Measurements from ENCODE around the gene BANK1.

Gene BANK1

GRCh38 chr4:102027961-102028360 is 237.4 kb downstream of the BANK1 start (continued):
- TF ChIP-seq TSHZ1 (tag by site-specific recombination; IDR thresholded peaks at IDR 0.05; ENCODE audit: borderline replicate concordance) (no peak), FEZF1 (tag by site-specific recombination; IDR thresholded peaks at IDR 0.05) (no peak), YY2 (tag by site-specific recombination; IDR thresholded peaks at IDR 0.05) (no peak), ZSCAN5A (tag by site-specific recombination; IDR thresholded peaks at IDR 0.05) (no peak), ZNF529 (tag by site-specific recombination; IDR thresholded peaks at IDR 0.05; ENCODE audit: insufficient replicate concordance) (no peak)

- H3K4me1 ChIP-seq (ENCODE audit: control insufficient read depth, insufficient read depth, low read length), result no peaks in the 10 kb centered on the region
- H3K36me3 ChIP-seq (ENCODE audit: control insufficient read depth in 2 of 2, insufficient read depth in 1 of 2, low read length in 2 of 2), result no peaks in the 10 kb centered on the region
- POLR2A ChIA-PET, result no interaction called here
- H3K9me3 ChIP-seq (ENCODE audit: control insufficient read depth, insufficient read depth, low read depth, low read length), result no peaks in the 10 kb centered on the region
- no peak overlapping the region for H3K4me3 ChIP-seq (ENCODE audit: low read depth, low read length)
- no peak for TF ChIP-seq TRIM28 (IDR thresholded peaks at IDR 0.05; ENCODE audit: borderline replicate concordance, low read length)
- no peak for TF ChIP-seq YY1 (tag by site-specific recombination; IDR thresholded peaks at IDR 0.05)
- TF ChIP-seq HOXA7 (CRISPR knock-in tag; IDR thresholded peaks at IDR 0.05; ENCODE audit: borderline replicate concordance), result no peak
- no peak for TF ChIP-seq YY2 (tag by site-specific recombination; IDR thresholded peaks at IDR 0.05)
- no peak for TF ChIP-seq ZNF530 (tag by site-specific recombination; IDR thresholded peaks at IDR 0.05; ENCODE audit: low read depth)
- no peak for TF ChIP-seq AEBP2 (tag by site-specific recombination; IDR thresholded peaks at IDR 0.05; ENCODE audit: borderline replicate concordance)
- CTCF ChIA-PET, result no interaction called here
- no peak overlapping the region for H3K27ac ChIP-seq (ENCODE audit: extremely low read depth, low read depth, low read length)
Measured at GRCh38 chr4:102031406-102031805, 240.9 kb downstream of the BANK1 start.

- Histone ChIP-seq H3K4me3 (ENCODE audit: low read depth, low read length) (no peak overlapping the region), H3K27ac (ENCODE audit: extremely low read depth, low read depth, low read length) (no peak overlapping the region), H3K9me3 (ENCODE audit: control insufficient read depth, insufficient read depth, low read depth, low read length) (no peaks in the 10 kb centered on the region), H3K36me3 (ENCODE audit: control insufficient read depth in 2 of 2, insufficient read depth in 1 of 2, low read length in 2 of 2) (no peaks in the 10 kb centered on the region), H3K4me1 (ENCODE audit: control insufficient read depth, insufficient read depth, low read length) (no peaks in the 10 kb centered on the region)
- POLR2A ChIA-PET, result no interaction called here
- CTCF ChIA-PET, result no interaction called here
- TF ChIP-seq ZNF830 (tag by site-specific recombination; IDR thresholded peaks at IDR 0.05; ENCODE audit: low read depth), result no peak
- no peak for TF ChIP-seq BCL11A (tag by site-specific recombination; IDR thresholded peaks at IDR 0.05; ENCODE audit: low read depth)
- no peak for TF ChIP-seq ZNF391 (tag by site-specific recombination; IDR thresholded peaks at IDR 0.05; ENCODE audit: borderline replicate concordance, low read depth)
- no peak for TF ChIP-seq ZNF214 (tag by site-specific recombination; IDR thresholded peaks at IDR 0.05; ENCODE audit: borderline replicate concordance)
- TF ChIP-seq ZNF701 (tag by site-specific recombination; IDR thresholded peaks at IDR 0.05), result no peak
- TF ChIP-seq ZNF155 (tag by site-specific recombination; IDR thresholded peaks at IDR 0.05), result no peak
- no peak for TF ChIP-seq ZNF157 (tag by site-specific recombination; IDR thresholded peaks at IDR 0.05)
- no peak for TF ChIP-seq GLI2 (tag by site-specific recombination; IDR thresholded peaks at IDR 0.05; ENCODE audit: borderline replicate concordance, low read depth)
- no peak for TF ChIP-seq ZSCAN16 (tag by site-specific recombination; IDR thresholded peaks at IDR 0.05)
- TF ChIP-seq ZNF335 (tag by site-specific recombination; conservative IDR thresholded peaks at IDR 0.05), result no peak
- TF ChIP-seq ZNF354C (tag by site-specific recombination; IDR thresholded peaks at IDR 0.05; ENCODE audit: borderline replicate concordance, low read depth), result no peak
- no peak for TF ChIP-seq ZNF221 (tag by site-specific recombination; IDR thresholded peaks at IDR 0.05; ENCODE audit: borderline replicate concordance)
- TF ChIP-seq YY1 (tag by site-specific recombination; IDR thresholded peaks at IDR 0.05), result no peak
- no peak for TF ChIP-seq INSM2 (tag by site-specific recombination; IDR thresholded peaks at IDR 0.05)
- TF ChIP-seq ZNF239 (tag by site-specific recombination; IDR thresholded peaks at IDR 0.05), result no peak
Measured at GRCh38 chr4:102036016-102036415, 245.5 kb downstream of the BANK1 start.

All from HEK293 (cell line).